ENCODE measurements around the gene SH3BP5L. TPM values are rescaled to one million over a fixed set of nuclear protein-coding genes. Genes with fewer than 3 reads are reported as not detected.
A peak's percentile ranks its signal among the peaks of the same experiment; 100 is the strongest.

Gene SH3BP5L
- total RNA-seq, result 10 to 100 TPM; 31.4 to 32.0 TPM

- ChIA-PET CTCF (interaction anchor here (0.8 to 4.1 kb wide), 10 partner anchors 9 to 422 kb away, joined by 3 to 69 read pairs (median 4); partner anchors contain the start of genes ZNF672 and ZNF692), POLR2A (interaction anchor here (0.7 to 8.0 kb wide), 16 partner anchors 9 to 100 kb away, joined by 3 to 136 read pairs (median 4); partner anchors contain the start of genes ZNF672 and ZNF692)
- DNase-seq, result peak; percentile 91
- Mint-ChIP-seq H3K4me3 (peak within 1 kb of the TSS; percentile 84), H3K27me3 (peaks cover 2% of the 10 kb centered on the region), H3K36me3 (ENCODE audit: low read depth) (peaks cover 34% of the 10 kb centered on the region), H3K9me3 (no peaks in the 10 kb centered on the region), H3K27ac (peak within 1 kb of the TSS; percentile 98), H3K4me1 (peaks cover 56% of the 10 kb centered on the region)
Observed at GRCh38 chr1:248825909-248826760, at the start of gene SH3BP5L. Gene SH3BP5L, minus strand, starts transcription at chr1:248825915. Its CDS starts 980 bp downstream, at chr1:248824935.

- CTCF ChIA-PET, result interaction anchor here (0.6 to 1.8 kb wide), 8 partner anchors 9 to 52 kb away, joined by 3 to 15 read pairs (median 3); partner anchors contain the start of genes SH3BP5L, ZNF672 and ZNF692
- H3K4me1 Mint-ChIP-seq, result peaks cover 22% of the 10 kb centered on the region
- peak overlapping the region; percentile 81 for H3K4me3 Mint-ChIP-seq
- peaks cover 13% of the 10 kb centered on the region for H3K36me3 Mint-ChIP-seq (ENCODE audit: low read depth)
- no peaks in the 10 kb centered on the region for H3K9me3 Mint-ChIP-seq
- peaks cover 4% of the 10 kb centered on the region for H3K27me3 Mint-ChIP-seq
- DNase-seq, result peak; percentile 84
- H3K27ac Mint-ChIP-seq, result peak overlapping the region; percentile 84
- POLR2A ChIA-PET, result interaction anchor here (0.8 to 4.2 kb wide), 6 partner anchors 11 to 53 kb away, joined by 3 to 37 read pairs (median 6); partner anchors contain the start of genes ZNF672 and ZNF692
Observed at GRCh38 chr1:248873993-248874533, 48.3 kb upstream of the SH3BP5L start.

GRCh38 chr1:248873409-248873992, 47.8 kb upstream of the SH3BP5L start:
- ChIA-PET CTCF (interaction anchor here (0.6 to 1.8 kb wide), 8 partner anchors 8 to 52 kb away, joined by 3 to 15 read pairs (median 3); partner anchors contain the start of genes SH3BP5L, ZNF672 and ZNF692), POLR2A (interaction anchor here (0.8 to 4.2 kb wide), 9 partner anchors 11 to 53 kb away, joined by 3 to 37 read pairs (median 5); partner anchors contain the start of genes PGBD2, SH3BP5L, ZNF672 and ZNF692)
- H3K9me3 Mint-ChIP-seq, result no peaks in the 10 kb centered on the region
- peaks cover 2% of the 10 kb centered on the region for H3K27me3 Mint-ChIP-seq
- DNase-seq, result peak; percentile 93
- peaks cover 22% of the 10 kb centered on the region for H3K4me1 Mint-ChIP-seq
- H3K4me3 Mint-ChIP-seq, result peak overlapping the region; percentile 81
- peaks cover 13% of the 10 kb centered on the region for H3K36me3 Mint-ChIP-seq (ENCODE audit: low read depth)
- peak overlapping the region; percentile 84 for H3K27ac Mint-ChIP-seq

GRCh38 chr1:248872752-248873408, 47.2 kb upstream of the SH3BP5L start:
- Mint-ChIP-seq H3K4me3 (peak overlapping the region; percentile 81), H3K9me3 (no peaks in the 10 kb centered on the region), H3K27ac (peak overlapping the region; percentile 84), H3K4me1 (peaks cover 22% of the 10 kb centered on the region), H3K27me3 (peaks cover 1% of the 10 kb centered on the region), H3K36me3 (ENCODE audit: low read depth) (peaks cover 13% of the 10 kb centered on the region)
- peak; percentile 50 for DNase-seq
- ChIA-PET CTCF (interaction anchor here (0.9 to 1.8 kb wide), 6 partner anchors 8 to 47 kb away, joined by 3 to 15 read pairs (median 4); partner anchors contain the start of genes SH3BP5L, ZNF672 and ZNF692), POLR2A (interaction anchor here (0.9 to 4.2 kb wide), 5 partner anchors 10 to 47 kb away, joined by 3 to 37 read pairs (median 10); partner anchors contain the start of genes PGBD2, SH3BP5L, ZNF672 and ZNF692)

- Mint-ChIP-seq H3K4me3 (peak overlapping the region; percentile 49), H3K27ac (no peak overlapping the region), H3K4me1 (peaks cover 22% of the 10 kb centered on the region), H3K9me3 (no peaks in the 10 kb centered on the region), H3K36me3 (ENCODE audit: low read depth) (peaks cover 13% of the 10 kb centered on the region), H3K27me3 (no peaks in the 10 kb centered on the region)
- CTCF ChIA-PET, result interaction anchor here (1.7 kb wide), 1 partner anchor 30 kb away, joined by 3 read pairs; no protein-coding TSS in a partner anchor
- no peak for DNase-seq
- POLR2A ChIA-PET, result interaction anchor here (4.2 kb wide), 1 partner anchor 9 kb away, joined by 37 read pairs; no protein-coding TSS in a partner anchor
Observed at GRCh38 chr1:248871837-248872401, 46.2 kb upstream of the SH3BP5L start.

GRCh38 chr1:248862998-248863881, 37.5 kb upstream of the SH3BP5L start:
- ChIA-PET POLR2A (interaction anchor here (1.3 to 4.0 kb wide), 5 partner anchors 11 to 54 kb away, joined by 3 to 37 read pairs (median 17); partner anchors contain the start of genes SH3BP5L and ZNF672), CTCF (interaction anchor here (1.0 to 3.3 kb wide), 3 partner anchors 21 to 59 kb away, joined by 3 to 10 read pairs (median 3); partner anchors contain the start of gene PGBD2)
- Mint-ChIP-seq H3K9me3 (no peaks in the 10 kb centered on the region), H3K4me3 (peak overlapping the region; percentile 81), H3K4me1 (peaks cover 40% of the 10 kb centered on the region), H3K27ac (peak overlapping the region; percentile 69), H3K27me3 (no peaks in the 10 kb centered on the region), H3K36me3 (ENCODE audit: low read depth) (no peaks in the 10 kb centered on the region)
- DNase-seq, result peak; percentile 81

- no peaks in the 10 kb centered on the region for H3K36me3 Mint-ChIP-seq (ENCODE audit: low read depth)
- no peaks in the 10 kb centered on the region for H3K27me3 Mint-ChIP-seq
- ChIA-PET POLR2A (interaction anchor here (1.3 to 4.0 kb wide), 5 partner anchors 11 to 55 kb away, joined by 3 to 37 read pairs (median 17); partner anchors contain the start of genes SH3BP5L and ZNF672), CTCF (interaction anchor here (1.0 to 3.3 kb wide), 5 partner anchors 11 to 58 kb away, joined by 3 to 10 read pairs (median 3); partner anchors contain the start of gene PGBD2)
- peak overlapping the region; percentile 81 for H3K4me3 Mint-ChIP-seq
- no peaks in the 10 kb centered on the region for H3K9me3 Mint-ChIP-seq
- peak overlapping the region; percentile 69 for H3K27ac Mint-ChIP-seq
- peaks cover 44% of the 10 kb centered on the region for H3K4me1 Mint-ChIP-seq
- no peak for DNase-seq
Observed at GRCh38 chr1:248862695-248862997, 36.9 kb upstream of the SH3BP5L start.

GRCh38 chr1:248861616-248862015, 35.9 kb upstream of the SH3BP5L start:
- Mint-ChIP-seq H3K4me3 (no peak overlapping the region), H3K27me3 (no peaks in the 10 kb centered on the region), H3K27ac (no peak overlapping the region), H3K36me3 (ENCODE audit: low read depth) (no peaks in the 10 kb centered on the region), H3K4me1 (peaks cover 53% of the 10 kb centered on the region), H3K9me3 (no peaks in the 10 kb centered on the region)
- ChIA-PET CTCF (interaction anchor here (0.8 to 3.3 kb wide), 5 partner anchors 12 to 45 kb away, joined by 3 to 10 read pairs (median 3); partner anchors contain the start of genes PGBD2 and SH3BP5L), POLR2A (interaction anchor here (3.0 to 4.0 kb wide), 3 partner anchors 12 to 36 kb away, joined by 17 to 37 read pairs (median 27); partner anchors contain the start of genes SH3BP5L and ZNF672)
- DNase-seq, result no peak

GRCh38 chr1:248860007-248860406, 34.3 kb upstream of the SH3BP5L start:
- Mint-ChIP-seq H3K4me1 (peaks cover 61% of the 10 kb centered on the region), H3K4me3 (peak overlapping the region; percentile 84), H3K27ac (peak overlapping the region; percentile 93), H3K27me3 (no peaks in the 10 kb centered on the region), H3K36me3 (ENCODE audit: low read depth) (peaks cover 9% of the 10 kb centered on the region), H3K9me3 (no peaks in the 10 kb centered on the region)
- CTCF ChIA-PET, result interaction anchor here (1.7 to 3.4 kb wide), 4 partner anchors 14 to 31 kb away, joined by 4 to 43 read pairs (median 23); partner anchors contain the start of gene ZNF672
- POLR2A ChIA-PET, result interaction anchor here (1.7 to 5.0 kb wide), 6 partner anchors 10 to 34 kb away, joined by 7 to 90 read pairs (median 18); partner anchors contain the start of genes SH3BP5L and ZNF672
- DNase-seq, result no peak
